Right ventricle myocardium superior (tissue), 1 donor: ENCODE results near the gene USP54. TPM values are rescaled to one million over a fixed set of nuclear protein-coding genes. Genes with fewer than 3 reads are reported as not detected.

Experiments
- ATAC-seq: fragments of 200-7000 bp; cut with Tn5 transposase; one replicate; pipeline ENCODE4 v1.9.1; 2020; ENCODE audit warnings: mild to moderate bottlenecking; ENCODE audit not compliant: poor library complexity
- DNase-seq: peaks from one replicate; pipeline ENCODE4 v3.0.0-alpha.2; 2020
- intact Hi-C: fragments of 100-400 bp; cut with DNase I; formaldehyde crosslinking; loops from one replicate; pipeline ENCODE4 v1.11.2; 2022
- total RNA-seq: library from RNA; stranded (reverse); fragmentation: NEBNext Ultra II Directional; extraction: Animal tissue kit (Norgen Biotek cat#: 25700); gene quantifications from one replicate; pipeline ENCODE4 v1.2.1, GENCODE V29; 2021
- donor health status: DM: no; HTN: yes; CAD: no; lungs with severe emphysema.

The USP54 gene
- total RNA-seq, 1 donor from 2014 or later = 22.5 TPM

DNA sequence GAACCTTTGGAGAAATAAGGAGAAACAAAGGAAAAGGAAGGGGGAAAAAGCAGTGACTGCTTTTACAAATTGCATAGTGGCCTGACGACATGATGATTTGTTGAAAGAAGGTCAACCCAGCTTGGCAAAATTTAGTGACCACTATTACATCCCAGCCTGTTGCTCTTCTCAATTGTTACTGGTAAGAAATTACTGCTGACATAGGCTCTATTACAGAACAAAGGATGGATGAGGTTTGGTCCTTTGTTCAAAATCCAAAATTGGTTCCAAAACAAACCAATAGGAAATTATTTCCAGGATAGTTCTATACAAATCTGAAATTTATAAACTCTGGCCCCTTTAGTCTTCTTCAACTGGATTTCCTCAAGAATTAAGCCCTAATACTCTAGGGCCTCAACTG, 39.6 kb downstream of the USP54 start:
- no peak for DNase-seq
- no peak for ATAC-seq
- intact Hi-C loops = no loop called here

DNA sequence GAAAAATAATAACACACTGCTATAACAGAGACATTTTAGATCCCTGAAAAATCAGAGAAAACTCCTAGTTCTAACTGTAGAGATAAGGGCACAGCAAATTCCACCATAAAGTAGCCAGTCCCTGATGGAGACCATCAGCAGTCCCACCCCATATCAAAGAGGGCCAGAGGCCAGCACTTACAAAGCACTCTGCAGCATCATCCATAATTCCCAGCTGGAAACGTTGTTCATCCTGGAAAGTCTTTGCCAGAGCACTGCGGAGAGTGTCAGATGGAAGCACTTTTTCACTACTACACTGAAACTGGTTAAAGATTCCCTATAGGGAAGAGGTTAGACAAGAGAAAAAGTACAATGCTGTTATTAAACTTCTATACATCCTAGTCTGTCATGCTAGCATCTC, 45.8 kb downstream of the USP54 start:
- DNase-seq (no peak), ATAC-seq (no peak)
- intact Hi-C loops = no loop called here

DNA sequence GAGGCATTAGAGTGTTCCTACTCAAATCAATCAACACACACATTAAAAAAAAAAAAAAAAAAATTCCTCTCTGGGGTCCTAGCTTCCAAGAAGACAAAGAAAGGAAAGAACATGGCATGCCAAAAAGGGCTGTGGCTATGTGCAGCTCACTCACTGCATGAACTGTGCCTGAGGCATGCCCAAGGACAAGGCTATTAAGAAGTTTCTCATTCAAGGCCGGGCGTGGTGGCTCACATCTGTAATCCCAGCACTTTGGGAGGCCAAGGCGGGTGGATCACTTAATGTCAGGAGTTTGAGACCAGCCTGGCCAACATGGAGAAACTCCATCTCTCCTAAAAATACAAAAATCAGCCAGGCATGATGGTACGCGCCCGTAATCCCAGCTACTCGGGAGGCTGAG, 53.4 kb downstream of the USP54 start:
- intact Hi-C loops = no loop called here
- DNase-seq (no peak), ATAC-seq (no peak)

DNA sequence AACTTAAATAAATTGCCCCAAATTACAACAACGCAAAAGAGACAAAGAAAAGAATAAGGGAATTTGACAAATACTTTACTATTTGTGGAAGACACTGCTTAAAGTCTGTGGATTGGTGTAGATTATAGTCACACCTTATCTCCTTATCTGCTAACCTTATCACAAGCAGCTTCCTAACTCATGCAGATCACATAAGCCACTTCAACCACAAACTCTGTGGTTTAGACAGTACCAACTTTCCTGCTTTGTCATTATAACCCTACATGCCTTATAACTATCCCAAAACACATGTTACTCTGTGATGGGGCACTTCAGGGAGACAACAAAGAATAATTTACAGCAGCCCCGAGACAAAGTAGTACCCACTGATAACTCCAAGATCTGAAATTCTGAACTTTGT, 53.9 kb downstream of the USP54 start:
- intact Hi-C loops = no loop called here
- no peak for ATAC-seq
- no peak for DNase-seq

DNA sequence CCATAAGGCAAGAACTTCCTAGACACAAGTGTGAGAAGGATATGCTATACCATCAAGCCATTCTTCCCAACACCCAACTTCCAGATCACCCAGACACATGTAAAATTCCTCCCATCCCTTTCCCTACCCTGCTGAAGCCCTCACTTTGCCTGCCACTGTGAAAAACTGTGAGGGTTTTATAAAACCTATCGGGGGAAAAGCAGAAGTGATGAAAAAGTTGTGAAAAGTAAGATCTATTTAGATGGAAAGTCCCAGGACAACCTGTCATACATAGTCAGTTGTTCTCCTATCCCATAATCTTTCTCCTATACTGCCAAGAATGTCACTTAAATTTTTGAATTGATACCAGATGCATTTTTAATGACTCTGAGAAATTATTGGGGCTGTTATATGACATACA, 56.3 kb downstream of the USP54 start:
- intact Hi-C loops = no loop called here
- no peak for ATAC-seq
- no peak for DNase-seq

DNA sequence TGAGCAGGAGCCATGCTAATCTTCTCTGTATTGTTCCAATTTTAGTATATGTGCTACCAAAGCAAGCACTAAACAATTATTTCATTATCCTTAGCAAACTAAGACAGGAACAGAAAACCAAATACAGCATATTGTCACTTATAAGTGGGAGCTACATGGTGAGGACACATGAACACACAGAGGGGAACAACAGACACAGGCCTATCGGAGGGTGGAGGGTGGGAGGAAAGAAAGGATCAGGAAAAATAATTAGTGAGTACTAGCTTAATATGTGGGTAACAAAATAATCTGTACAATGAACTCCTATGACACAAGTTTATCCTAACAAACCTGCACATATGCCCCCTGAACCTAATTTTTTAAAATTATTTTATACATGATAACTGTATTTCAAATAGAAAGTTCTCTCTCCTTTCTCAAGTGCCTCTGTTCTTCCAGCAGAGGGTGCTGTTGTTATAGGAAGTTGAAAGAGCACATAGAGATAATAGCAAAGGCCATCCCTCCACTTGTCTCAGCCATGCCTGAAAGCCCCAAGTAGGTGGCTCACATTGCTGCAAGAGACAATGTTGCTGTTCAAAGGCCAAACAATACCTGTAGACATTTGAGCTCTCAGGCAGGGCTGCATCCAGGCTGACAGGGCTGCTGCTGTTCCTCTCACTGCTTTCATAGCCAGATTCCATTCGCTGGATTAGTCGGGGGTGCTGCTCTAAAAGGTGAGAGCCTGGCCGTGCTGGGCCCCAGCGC, 61.9 kb downstream of the USP54 start:
- no peak for DNase-seq
- peak; percentile 93 for ATAC-seq
- intact Hi-C loops = loop anchor here (2.0 kb wide), 1 partner anchor 114 kb away; no protein-coding TSS in a partner anchor

DNA sequence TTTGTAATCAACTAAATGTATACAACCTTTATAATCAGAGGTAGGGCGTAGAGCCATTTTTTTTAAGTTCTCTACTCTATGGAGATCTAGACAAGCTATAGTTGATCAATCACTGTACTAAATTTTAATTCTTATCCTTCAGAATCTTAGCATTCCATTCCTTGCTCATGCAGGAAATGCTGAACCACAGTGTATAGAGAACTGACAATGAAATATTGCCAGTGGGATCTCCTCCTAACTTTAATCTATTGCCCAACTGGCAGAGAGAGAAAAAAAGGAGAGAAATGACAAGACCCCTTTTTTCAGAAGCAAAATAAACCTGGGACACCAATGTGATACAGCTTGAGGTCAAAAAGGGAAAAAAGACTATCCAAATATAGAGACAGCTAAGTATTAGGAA, 68.9 kb downstream of the USP54 start:
- DNase-seq (no peak), ATAC-seq (no peak)
- intact Hi-C loops = no loop called here

DNA sequence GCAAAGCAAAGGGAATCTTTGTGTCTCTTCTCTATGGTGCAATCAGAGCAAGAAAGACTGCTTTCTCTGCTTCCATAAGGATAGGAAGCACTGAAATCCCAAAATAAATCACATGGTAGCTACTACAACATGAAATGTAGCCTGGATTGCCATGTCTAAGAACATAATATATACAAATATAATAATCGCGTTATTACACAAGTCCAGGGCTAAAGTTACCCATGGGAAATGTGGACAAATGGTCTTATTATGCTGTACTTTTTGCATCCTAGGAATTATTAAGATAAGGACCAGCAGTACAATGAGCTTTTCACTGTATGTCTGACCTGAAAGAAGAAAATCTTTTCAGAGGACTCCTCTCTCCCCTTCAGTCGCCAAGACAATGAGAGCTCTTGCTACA, 71.8 kb downstream of the USP54 start:
- no peak for DNase-seq
- intact Hi-C loops = no loop called here
- ATAC-seq = no peak

DNA sequence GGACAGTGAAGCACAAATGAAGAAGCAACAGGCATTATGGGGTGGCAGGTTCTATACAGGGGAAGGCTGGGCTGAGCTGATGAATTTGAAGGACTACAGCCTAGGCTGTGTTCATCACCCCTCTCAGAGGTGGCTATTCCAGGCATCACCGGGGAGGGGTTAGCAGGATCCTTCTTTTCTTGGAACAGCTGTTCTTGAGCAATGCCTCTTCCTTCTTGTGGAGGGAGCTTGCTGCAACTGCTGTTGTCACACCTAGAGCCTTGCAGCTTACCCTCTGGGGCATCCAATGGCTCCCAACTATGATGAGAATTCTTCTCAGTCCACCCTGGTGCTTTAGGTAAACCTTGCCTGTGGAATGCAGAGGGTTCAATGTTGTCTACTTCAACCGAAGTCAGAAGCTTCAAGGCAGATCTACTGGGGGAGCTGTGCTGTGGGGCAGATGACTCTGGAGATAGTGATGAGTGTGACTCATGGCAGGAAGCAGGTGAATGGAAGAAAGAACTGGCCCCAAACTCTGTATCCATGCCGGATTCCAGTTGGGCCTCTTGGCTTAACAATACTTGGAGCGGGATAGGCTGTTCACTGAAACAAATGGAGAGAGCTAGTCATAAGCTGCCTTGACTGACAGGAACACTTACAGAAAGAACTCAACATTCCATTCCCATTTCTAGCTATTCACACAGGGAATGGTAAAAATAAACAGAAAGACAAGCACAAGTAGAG, 73.8 kb downstream of the USP54 start:
- ATAC-seq = no peak
- intact Hi-C loops = no loop called here
- DNase-seq = no peak

DNA sequence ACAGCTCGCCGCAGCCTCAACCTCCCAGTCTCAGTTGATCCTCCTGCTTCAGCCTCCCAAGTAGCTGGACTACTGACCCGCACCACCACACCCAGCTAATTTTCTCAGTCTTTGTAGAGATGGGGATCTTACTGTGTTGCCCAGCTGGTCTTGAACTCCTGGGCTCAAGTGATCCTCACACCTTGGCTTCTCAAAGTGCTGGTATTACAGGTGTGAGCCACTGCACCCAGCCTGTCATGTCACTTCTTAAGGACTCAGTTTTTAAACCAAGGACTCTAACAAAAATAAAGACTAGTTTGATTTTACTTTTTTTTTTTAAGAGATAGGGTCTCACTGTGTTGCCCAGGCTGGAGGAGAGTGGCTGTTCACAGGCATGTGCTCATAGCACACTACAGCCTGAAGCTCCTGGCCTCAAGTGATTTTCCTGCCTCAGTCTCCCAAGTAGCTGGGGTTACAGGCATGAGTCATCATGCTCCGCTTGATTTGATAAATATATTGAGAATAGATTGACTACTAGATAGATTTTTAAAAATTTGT, 78.9 kb downstream of the USP54 start:
- DNase-seq (no peak), ATAC-seq (no peak)
- intact Hi-C loops = no loop called here

DNA sequence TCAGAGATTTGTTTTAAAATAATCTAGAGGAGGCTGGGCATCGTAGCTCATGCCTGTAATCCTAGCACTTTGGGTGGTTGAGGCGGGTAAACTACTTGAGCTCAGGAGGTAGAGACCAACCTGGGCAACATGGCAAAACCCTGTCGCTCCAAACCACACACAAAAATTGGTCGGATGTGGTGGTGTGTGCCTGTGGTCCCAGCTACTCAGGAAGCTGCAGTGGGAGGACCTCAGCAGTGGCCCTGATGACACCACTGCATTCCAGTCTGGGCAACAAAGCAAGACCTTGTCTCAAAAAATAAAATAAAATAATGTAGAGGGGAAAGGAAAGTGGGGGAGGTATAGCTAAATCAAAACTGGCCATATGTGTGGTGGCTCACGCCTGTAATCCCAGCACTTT, 81.4 kb downstream of the USP54 start:
- no peak for ATAC-seq
- intact Hi-C loops = no loop called here
- no peak for DNase-seq

DNA sequence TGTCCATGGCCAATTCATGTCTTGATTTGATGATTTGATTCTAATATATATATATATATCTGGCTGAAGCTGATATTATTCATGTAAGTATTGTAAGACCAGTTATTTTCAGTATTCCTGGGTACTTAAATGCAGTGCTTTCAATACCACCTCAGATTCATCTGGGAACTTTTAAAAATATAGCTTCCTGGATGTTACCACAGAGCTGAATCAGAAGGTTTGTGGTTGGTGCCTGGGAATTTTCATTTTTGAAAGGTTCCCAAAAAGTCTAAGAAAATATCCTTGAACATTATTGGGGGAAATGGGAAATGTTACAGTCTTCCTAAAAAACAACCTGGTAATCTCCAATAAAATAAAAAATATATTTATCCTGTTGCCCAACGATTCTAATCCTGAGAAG, 84.7 kb downstream of the USP54 start:
- DNase-seq = no peak

DNA sequence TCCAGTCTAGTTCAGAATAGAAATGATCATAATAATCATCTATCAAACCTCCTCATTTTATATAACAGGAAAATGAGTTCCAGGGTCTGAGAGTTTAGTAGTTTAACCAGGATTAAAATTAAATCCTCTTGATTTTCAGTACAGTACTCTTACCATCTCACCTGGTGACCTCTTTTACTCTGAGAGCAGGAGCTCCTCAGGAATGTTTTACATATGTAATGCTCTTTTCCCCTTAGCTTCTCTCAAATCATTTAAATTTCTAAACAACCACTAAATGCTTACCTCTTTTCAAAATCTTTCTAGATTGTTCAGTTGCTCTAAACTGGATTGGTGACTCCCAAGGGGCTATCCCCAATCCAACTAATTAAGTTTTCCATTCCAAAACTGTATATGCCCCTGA, 85.1 kb downstream of the USP54 start:
- DNase-seq (no peak), ATAC-seq (no peak)
- intact Hi-C loops = no loop called here

More for the DNA sequence above, 84.7 kb downstream of the USP54 start:
- intact Hi-C loops = no loop called here
- ATAC-seq = no peak

DNA sequence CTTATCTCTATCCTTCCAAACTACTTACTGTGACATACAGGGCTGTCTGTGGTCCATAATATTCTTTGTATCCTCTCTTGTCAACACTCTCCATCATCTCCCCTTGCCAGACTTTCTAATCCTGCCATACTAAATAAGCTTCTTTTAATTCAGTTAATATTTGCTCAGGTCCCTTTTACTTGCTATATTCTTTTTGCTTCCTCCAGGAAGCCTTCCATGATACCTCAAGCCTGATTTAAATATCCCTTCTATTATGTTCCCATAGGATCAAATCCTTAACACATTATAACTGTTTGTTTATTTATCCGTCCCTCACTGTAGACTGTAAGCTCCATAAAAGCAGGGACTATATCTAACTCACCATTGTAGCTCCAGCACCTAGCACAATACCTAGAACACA, 88.1 kb downstream of the USP54 start:
- intact Hi-C loops = no loop called here
- DNase-seq (no peak), ATAC-seq (no peak)

DNA sequence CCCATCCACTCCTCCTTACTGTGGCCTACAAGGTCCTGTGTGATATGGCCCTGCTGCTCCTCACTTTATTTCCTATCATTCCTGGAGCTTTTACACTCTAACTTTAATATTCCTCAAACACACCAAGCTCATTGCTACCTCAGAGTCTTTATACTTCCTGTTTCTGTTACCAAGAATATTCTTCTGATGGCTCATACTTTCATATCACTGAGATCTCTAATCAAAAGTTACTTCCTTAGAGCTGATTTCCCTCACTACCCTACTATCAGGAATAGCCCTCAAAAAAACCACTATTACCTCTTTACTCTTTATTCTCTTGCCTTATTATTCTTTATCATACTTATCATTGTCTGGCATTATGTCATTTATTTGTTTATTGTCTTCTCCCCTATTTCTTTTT, 89.5 kb downstream of the USP54 start:
- ATAC-seq = no peak
- intact Hi-C loops = no loop called here
- DNase-seq = no peak

DNA sequence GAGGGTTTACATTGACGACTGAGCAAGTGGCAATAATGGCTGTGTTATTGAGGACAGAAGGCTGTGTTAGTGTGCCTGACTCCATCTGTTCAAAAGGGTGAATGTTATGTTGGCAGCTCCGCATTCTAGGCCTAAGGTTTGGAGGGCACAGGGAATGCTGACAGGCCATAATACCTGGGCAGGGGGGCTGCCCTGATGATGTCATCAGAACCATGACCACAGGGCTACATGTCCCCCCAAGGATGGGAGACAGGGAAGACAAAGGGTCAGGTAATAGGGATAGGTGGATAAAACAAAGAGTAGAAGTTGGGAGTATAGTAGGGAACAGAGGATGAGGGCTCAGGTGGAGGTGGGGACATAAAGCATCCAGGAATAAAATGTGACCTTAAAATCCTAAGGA, 93.5 kb downstream of the USP54 start:
- ATAC-seq (no peak), DNase-seq (no peak)
- intact Hi-C loops = no loop called here

DNA sequence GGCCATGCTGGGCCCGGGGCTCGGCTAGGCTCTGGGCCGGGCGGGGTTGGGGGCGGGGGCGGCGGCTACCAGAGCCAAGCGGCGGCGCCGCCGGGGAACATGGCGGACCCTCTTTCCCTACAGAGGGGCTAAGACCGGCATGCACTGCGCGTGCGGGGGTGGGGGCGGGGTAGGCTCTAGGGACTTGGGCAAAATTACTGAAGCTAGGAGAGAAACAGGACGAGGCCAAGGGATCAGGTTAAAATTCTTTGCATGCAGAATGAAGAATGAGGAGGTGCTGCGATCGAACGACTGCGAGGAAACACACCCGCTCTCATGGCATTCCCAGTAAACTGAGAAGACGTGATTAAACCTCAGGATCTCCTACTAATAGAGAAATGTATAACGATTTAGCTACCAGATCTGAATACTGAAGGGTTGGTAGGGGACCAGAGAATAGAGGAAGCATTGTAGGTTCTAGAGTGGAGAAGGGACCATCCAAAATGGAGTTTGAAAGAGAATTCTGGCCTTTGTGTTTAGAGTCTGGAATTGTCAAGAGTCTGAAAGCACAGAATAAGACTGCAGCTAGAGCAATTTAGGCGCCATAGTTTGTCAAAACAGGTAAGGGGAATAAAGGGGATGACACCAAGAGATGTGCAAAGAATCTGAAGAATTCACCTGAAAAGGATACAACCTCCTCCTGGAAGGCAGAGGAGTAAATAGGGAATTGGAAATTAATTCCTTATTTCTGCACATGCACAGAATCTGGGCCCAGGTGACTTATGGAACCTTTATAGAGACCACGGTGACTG, 95.1 kb downstream of the USP54 start, which contains the start of gene PPP3CB:
Gene PPP3CB (minus strand): TSS at position 141 of the 791 bp plus-strand sequence. CDS start 135 bp downstream, at position 6.
- DNase-seq (peak; percentile 93), ATAC-seq (peak; percentile 88)
- intact Hi-C loops = no loop called here

DNA sequence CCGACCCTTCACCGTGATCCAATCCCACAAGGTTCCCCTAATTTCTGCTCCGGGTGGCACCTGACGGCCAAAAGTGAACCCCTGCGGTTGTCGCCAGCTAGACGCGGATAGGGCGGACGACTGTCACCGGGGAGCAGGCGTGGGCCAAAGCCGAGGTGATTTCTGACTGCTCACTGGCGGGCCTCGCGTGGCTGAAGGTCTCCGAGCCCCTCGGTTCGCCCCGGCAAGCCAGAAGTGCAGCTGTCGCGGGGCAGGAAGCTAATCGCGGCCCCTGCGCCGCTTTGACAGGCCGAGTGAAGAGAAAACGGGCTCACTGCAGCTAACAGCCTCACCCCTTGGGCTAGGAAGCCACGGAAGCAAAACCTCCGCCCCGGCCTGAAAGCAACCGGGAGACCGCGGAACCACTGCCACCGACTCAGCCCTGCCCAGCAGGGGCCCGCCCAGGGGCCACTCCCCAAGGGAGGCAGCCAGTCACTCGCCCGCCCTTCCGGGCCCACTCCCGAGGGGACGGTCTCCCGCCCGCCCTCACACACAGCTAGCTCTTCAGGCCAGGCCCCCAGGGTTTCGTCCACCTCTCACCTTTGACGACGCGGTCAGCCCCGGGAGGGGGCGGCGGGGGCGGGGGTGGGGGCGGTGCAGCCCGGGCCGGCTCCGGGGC, 95.8 kb downstream of the USP54 start:
- DNase-seq = peak; percentile 94
- peak; percentile 93 for ATAC-seq
- intact Hi-C loops = no loop called here

DNA sequence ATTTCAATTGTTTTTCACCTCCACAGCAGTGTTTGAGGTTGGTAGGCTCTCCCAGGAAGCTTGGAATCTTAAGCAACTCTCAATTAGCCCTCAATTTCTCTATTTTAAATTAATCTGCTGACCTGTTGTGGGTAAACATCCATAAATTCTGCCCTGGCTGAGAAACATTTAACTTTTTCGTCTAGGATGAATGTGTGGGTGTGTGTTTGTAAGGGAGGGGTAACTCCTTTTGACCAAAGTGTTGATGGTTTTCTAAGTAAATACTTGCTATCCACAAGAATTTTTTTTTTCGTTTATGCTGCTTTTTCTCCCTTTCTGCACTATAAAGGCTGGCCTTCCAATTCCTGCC, 96.3 kb downstream of the USP54 start:
- intact Hi-C loops = no loop called here
- ATAC-seq = no peak
- DNase-seq = no peak
